Measurements from ENCODE around the gene HNRNPA0.
"Not testable (repeated sequence)": the region's sequence is repeated elsewhere in the genome, so short reads cannot be mapped to it uniquely, and the experiment has no call there.

HNRNPA0 gene

DNA sequence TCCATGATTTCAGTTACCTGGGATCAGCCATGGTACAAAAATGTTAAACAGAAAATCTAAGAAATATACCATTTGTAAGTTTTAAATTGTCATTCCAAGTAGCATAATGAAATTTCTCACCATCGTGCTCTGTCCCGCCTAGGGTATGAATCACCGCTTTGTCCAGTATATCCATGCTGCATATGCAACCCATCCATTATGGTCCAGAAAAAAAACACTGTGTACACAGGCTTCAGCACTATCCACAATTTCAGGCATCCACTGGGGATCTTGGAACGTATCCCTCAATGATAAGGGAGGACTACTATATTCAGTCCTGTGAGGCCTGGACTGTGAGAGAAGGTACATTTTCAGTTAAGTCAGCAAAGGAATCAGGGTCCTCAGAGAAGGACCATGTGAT, 37.6 kb upstream of the HNRNPA0 start:
- in situ Hi-C loops (cut with HindIII; ENCODE audit: low sequenced_read_pairs), result no loop called here
- TF ChIP-seq, protein P1, sequence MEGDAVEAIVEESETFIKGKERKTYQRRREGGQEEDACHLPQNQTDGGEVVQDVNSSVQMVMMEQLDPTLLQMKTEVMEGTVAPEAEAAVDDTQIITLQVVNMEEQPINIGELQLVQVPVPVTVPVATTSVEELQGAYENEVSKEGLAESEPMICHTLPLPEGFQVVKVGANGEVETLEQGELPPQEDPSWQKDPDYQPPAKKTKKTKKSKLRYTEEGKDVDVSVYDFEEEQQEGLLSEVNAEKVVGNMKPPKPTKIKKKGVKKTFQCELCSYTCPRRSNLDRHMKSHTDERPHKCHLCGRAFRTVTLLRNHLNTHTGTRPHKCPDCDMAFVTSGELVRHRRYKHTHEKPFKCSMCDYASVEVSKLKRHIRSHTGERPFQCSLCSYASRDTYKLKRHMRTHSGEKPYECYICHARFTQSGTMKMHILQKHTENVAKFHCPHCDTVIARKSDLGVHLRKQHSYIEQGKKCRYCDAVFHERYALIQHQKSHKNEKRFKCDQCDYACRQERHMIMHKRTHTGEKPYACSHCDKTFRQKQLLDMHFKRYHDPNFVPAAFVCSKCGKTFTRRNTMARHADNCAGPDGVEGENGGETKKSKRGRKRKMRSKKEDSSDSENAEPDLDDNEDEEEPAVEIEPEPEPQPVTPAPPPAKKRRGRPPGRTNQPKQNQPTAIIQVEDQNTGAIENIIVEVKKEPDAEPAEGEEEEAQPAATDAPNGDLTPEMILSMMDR (IDR thresholded peaks at IDR 0.05; ENCODE audit: low read depth, low read length), result no peak
- H3K4me3 ChIP-seq (ENCODE audit: low read depth, low read length), result no peak overlapping the region
- no peak for DNase-seq (ENCODE audit: low read depth, low spot score)

DNA sequence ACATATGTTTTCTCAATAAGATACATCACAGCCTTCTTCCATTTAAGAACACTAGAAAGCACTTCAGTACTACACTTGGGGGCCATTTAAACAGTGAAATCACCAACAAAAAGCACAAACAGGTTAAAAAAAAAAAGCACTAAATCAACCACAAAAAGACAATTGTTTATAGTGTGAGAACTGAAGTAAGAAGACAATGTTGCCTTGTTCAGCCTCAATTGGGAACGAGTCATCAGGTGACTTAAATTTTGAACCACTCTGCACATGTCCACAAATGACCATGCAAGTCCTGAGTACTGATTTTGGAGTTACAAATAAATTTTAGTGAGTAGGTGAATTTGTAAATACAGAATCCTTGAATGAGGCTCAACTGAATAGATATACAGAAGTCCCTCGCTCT, 37.2 kb upstream of the HNRNPA0 start:
- no peak for DNase-seq (ENCODE audit: low read depth, low spot score)
- TF ChIP-seq, protein P1 (IDR thresholded peaks at IDR 0.05; ENCODE audit: low read depth, low read length), result no peak
- no peak overlapping the region for H3K4me3 ChIP-seq (ENCODE audit: low read depth, low read length)
- in situ Hi-C loops (cut with HindIII; ENCODE audit: low sequenced_read_pairs), result no loop called here

DNA sequence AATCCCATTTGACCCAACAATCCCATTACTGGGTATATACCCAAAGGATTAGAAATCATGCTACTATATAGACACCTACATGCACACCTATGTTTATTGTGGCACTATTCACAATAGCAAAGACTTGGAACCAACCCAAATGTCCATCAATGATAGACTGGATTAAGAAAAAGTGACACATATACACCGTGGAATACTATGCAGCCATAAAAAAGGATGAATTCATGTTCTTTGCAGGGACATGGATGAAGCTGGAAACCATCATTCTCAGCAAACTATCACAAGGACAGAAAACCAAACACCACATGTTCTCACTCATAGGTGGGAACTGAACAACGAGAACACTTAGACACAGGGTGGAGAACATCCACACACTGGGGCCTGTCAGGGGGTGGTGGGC, 34.4 kb upstream of the HNRNPA0 start:
- in situ Hi-C loops (cut with HindIII; ENCODE audit: low sequenced_read_pairs); H3K4me3 ChIP-seq (ENCODE audit: low read depth, low read length); DNase-seq (ENCODE audit: low read depth, low spot score): not testable (repeated sequence)

DNA sequence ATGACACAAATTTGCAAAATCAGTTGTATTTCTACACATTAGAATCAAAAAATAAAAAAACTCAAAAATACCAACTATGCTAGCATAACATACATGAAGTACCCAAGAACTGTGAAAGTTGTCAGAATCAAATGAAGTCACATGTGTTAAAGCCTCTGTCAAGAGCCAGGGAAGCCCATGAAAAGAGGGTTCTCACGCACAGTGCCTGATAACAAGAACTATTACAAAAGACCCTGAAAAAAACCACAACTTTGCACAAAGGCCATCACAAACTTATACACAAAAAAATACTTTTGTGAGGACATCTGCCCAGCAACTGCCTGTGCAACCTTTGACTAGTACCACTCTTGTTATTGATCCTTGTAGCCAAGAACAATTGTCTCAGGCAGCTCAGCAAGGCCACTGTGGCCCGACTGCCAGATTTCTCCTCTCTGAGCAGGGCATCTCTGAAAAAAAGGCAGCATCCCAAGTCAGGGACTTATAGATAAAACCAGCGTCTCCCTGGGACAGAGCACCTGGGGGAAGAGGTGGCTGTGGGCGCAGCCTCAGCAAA, 28.9 kb upstream of the HNRNPA0 start:
- no peak overlapping the region for H3K4me3 ChIP-seq (ENCODE audit: low read depth, low read length)
- TF ChIP-seq, protein P1 (IDR thresholded peaks at IDR 0.05; ENCODE audit: low read depth, low read length), result no peak
- DNase-seq (ENCODE audit: low read depth, low spot score), result no peak
- in situ Hi-C loops (cut with HindIII; ENCODE audit: low sequenced_read_pairs), result no loop called here

DNA sequence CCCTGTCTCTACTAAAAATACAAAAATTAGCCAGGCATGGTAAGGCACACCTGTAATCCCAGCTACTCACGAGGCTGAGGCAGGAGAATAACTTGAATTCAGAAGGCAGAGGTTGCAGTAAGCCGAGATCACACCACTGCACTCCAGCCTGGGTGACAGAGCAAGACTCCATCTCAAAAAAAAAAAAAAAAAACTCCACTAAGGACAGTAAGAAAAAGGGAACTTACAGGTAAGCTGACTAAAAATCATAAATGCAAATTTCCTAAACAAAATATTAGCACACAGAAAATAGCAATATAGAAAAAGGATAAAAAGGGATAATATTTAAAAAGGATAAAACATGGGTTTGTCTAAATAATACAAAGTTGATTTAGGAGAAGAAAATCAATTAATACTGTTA, 27.9 kb upstream of the HNRNPA0 start:
- DNase-seq (ENCODE audit: low read depth, low spot score), result no peak
- TF ChIP-seq, protein P1 (IDR thresholded peaks at IDR 0.05; ENCODE audit: low read depth, low read length), result no peak
- no peak overlapping the region for H3K4me3 ChIP-seq (ENCODE audit: low read depth, low read length)
- in situ Hi-C loops (cut with HindIII; ENCODE audit: low sequenced_read_pairs), result no loop called here

DNA sequence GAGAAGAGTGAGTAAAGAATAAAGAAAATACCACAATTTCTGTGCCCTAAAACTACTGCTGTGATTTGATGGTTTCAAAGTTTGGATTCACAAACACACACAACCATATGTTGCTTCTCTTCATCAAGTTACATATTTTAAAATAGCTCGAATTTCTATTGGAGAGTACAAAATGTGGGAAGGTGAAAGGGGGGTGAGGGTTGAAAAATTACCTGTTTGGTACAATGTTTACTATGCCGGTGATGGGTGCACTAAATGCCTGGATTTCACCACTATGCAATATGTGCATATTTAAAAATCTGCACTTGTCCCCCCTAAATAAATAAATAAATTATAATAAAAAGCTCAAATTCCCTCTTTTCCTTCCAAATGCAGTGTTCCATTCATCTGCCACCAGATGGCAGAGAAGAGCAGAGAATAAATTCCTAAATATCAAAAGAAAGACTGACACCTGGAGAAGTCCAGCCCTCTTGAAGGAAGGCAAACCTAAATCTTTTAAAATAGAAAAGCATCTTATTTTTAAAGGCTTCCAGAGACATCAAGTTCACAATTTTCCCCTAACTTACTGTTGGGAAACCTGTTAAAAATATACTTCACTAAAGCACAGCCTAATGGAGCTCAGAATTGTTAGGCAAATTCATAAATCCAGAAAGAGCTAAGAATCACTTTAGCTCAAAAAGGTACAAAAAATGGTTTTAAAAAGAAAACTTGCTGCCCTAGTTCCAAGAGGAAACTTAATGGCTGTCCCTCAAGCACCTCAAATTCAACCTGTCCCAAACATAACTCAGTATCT, 24.8 kb upstream of the HNRNPA0 start:
- TF ChIP-seq, protein P1 (IDR thresholded peaks at IDR 0.05; ENCODE audit: low read depth, low read length), result peak; percentile 78
- in situ Hi-C loops (cut with HindIII; ENCODE audit: low sequenced_read_pairs), result no loop called here
- no peak overlapping the region for H3K4me3 ChIP-seq (ENCODE audit: low read depth, low read length)
- DNase-seq (ENCODE audit: low read depth, low spot score), result peak; percentile 50

DNA sequence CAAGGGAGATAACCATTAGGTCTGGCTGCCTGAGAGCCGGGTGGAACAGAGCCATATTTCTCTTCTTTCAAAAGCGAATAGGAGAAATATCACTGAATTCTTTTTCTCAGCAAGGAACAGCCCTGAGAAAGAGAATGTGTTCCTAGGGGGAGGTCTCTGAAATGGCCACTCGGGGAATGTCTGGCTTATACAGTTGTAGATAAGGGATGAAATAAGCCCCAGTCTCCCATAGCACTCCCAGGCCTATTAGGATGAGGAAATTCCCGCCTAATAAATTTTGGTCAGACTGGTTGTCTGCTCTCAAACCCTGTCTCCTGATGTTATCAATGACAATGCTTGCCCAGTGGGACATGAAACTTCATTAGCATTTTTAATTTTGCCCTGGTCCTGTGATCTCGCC, 13.8 kb upstream of the HNRNPA0 start:
- DNase-seq (ENCODE audit: low read depth, low spot score); in situ Hi-C loops (cut with HindIII; ENCODE audit: low sequenced_read_pairs); H3K4me3 ChIP-seq (ENCODE audit: low read depth, low read length): not testable (repeated sequence)
